ENCODE data around the gene ZBTB21. TPM values are rescaled to one million over a fixed set of nuclear protein-coding genes. Genes with fewer than 3 reads are reported as not detected.
A peak's percentile ranks its signal among the peaks of the same experiment; 100 is the strongest.
"Not testable (repeated sequence)": the region's sequence is repeated elsewhere in the genome, so short reads cannot be mapped to it uniquely, and the experiment has no call there.

Gene ZBTB21
- polyA plus RNA-seq, 4 donors = 11.0 to 11.6 (median 11.3) TPM

- no peak for DNase-seq (ENCODE audit: low read depth in 4 of 4, low spot score in 3 of 4)
Measured at GRCh38 chr21:41972511-41973205, 37.5 kb downstream of the ZBTB21 start.

GRCh38 chr21:41971891-41972290 lies 38.3 kb downstream of the ZBTB21 start:
- DNase-seq (ENCODE audit: low read depth in 4 of 4, low spot score in 3 of 4) = no peak

GRCh38 chr21:41970751-41971653 lies 39.2 kb downstream of the ZBTB21 start:
- no peak for DNase-seq (ENCODE audit: low read depth in 4 of 4, low spot score in 3 of 4)

- no peak for DNase-seq (ENCODE audit: low read depth in 4 of 4, low spot score in 3 of 4)
Measured at GRCh38 chr21:41970106-41970391, 40.1 kb downstream of the ZBTB21 start.

GRCh38 chr21:41967708-41968107 lies 42.5 kb downstream of the ZBTB21 start:
- DNase-seq (ENCODE audit: low read depth in 4 of 4, low spot score in 3 of 4) = no peak

- DNase-seq (ENCODE audit: low read depth in 4 of 4, low spot score in 3 of 4) = no peak
Measured at GRCh38 chr21:41966872-41967621, 43.1 kb downstream of the ZBTB21 start.

GRCh38 chr21:41966041-41966833 lies 43.9 kb downstream of the ZBTB21 start:
- DNase-seq (ENCODE audit: low read depth in 4 of 4, low spot score in 3 of 4) = no peak

- no peak for DNase-seq (ENCODE audit: low read depth in 4 of 4, low spot score in 3 of 4)
Measured at GRCh38 chr21:41965461-41966013, 44.6 kb downstream of the ZBTB21 start.

- no peak for DNase-seq (ENCODE audit: low read depth in 4 of 4, low spot score in 3 of 4)
Measured at GRCh38 chr21:41965045-41965444, 45.1 kb downstream of the ZBTB21 start.

GRCh38 chr21:41964171-41964570 lies 46.0 kb downstream of the ZBTB21 start:
- no peak for DNase-seq (ENCODE audit: low read depth in 4 of 4, low spot score in 3 of 4)

GRCh38 chr21:41962425-41962966 lies 47.7 kb downstream of the ZBTB21 start:
- no peak for DNase-seq (ENCODE audit: low read depth in 4 of 4, low spot score in 3 of 4)

GRCh38 chr21:41961753-41962152 lies 48.4 kb downstream of the ZBTB21 start:
- DNase-seq (ENCODE audit: low read depth in 4 of 4, low spot score in 3 of 4) = no peak

GRCh38 chr21:41961282-41961701 lies 48.9 kb downstream of the ZBTB21 start:
- DNase-seq (ENCODE audit: low read depth in 4 of 4, low spot score in 3 of 4) = no peak

GRCh38 chr21:41960386-41960785 lies 49.8 kb downstream of the ZBTB21 start:
- no peak for DNase-seq (ENCODE audit: low read depth in 4 of 4, low spot score in 3 of 4)

GRCh38 chr21:41959697-41960096 lies 50.5 kb downstream of the ZBTB21 start:
- not testable (repeated sequence) for DNase-seq (ENCODE audit: low read depth in 4 of 4, low spot score in 3 of 4)

- no peak for DNase-seq (ENCODE audit: low read depth in 4 of 4, low spot score in 3 of 4)
Measured at GRCh38 chr21:41958886-41959563, 51.1 kb downstream of the ZBTB21 start.

GRCh38 chr21:41957991-41958766 lies 52.0 kb downstream of the ZBTB21 start:
- peak in 3 of 4 donors; percentile 55 to 61 (median 60) for DNase-seq (ENCODE audit: low read depth in 4 of 4, low spot score in 3 of 4)

- no peak for DNase-seq (ENCODE audit: low read depth in 4 of 4, low spot score in 3 of 4)
Measured at GRCh38 chr21:41956926-41957729, 53.0 kb downstream of the ZBTB21 start.

Data from right renal pelvis (tissue), 4 donors.